ENCODE results near the gene PRSS38. TPM values are rescaled to one million over a fixed set of nuclear protein-coding genes. Genes with fewer than 3 reads are reported as not detected.

PRSS38 gene
- total RNA-seq, 1 donor from 2014 or later, result not detected

GRCh38 chr1:227771326-227771725 is 44.1 kb upstream of the PRSS38 start:
- H3K4me1 Mint-ChIP-seq, result peaks cover 5% of the 10 kb centered on the region
- ChIA-PET POLR2A (interaction anchor here (0.6 kb wide), 1 partner anchor 27 kb away, joined by 4 read pairs; no protein-coding TSS in a partner anchor), CTCF (no interaction called here)
- H3K27me3 Mint-ChIP-seq, result no peaks in the 10 kb centered on the region
- no peak overlapping the region for H3K27ac Mint-ChIP-seq
- ATAC-seq (ENCODE audit: low read depth), result no peak
- intact Hi-C loops (cut with micrococcal nuclease), result no loop called here
- no peak overlapping the region for H3K4me3 Mint-ChIP-seq
- peaks cover 55% of the 10 kb centered on the region for H3K36me3 Mint-ChIP-seq (ENCODE audit: low read depth)
- no peaks in the 10 kb centered on the region for H3K9me3 Mint-ChIP-seq
- no peak for DNase-seq
- TF ChIP-seq CTCF (IDR thresholded peaks at IDR 0.05), result no peak

GRCh38 chr1:227771771-227772170 is 43.7 kb upstream of the PRSS38 start:
- DNase-seq (no peak), ATAC-seq (ENCODE audit: low read depth) (no peak)
- peaks cover under 1% of the 10 kb centered on the region for H3K4me1 Mint-ChIP-seq
- H3K4me3 Mint-ChIP-seq, result no peak overlapping the region
- H3K27ac Mint-ChIP-seq, result no peak overlapping the region
- H3K36me3 Mint-ChIP-seq (ENCODE audit: low read depth), result peaks cover 58% of the 10 kb centered on the region
- ChIA-PET CTCF (no interaction called here), POLR2A (interaction anchor here (0.6 kb wide), 1 partner anchor 27 kb away, joined by 4 read pairs; no protein-coding TSS in a partner anchor)
- no peaks in the 10 kb centered on the region for H3K27me3 Mint-ChIP-seq
- intact Hi-C loops (cut with micrococcal nuclease), result no loop called here
- TF ChIP-seq CTCF (IDR thresholded peaks at IDR 0.05), result no peak
- H3K9me3 Mint-ChIP-seq, result no peaks in the 10 kb centered on the region

- ATAC-seq (ENCODE audit: low read depth) (no peak), DNase-seq (no peak)
- Mint-ChIP-seq H3K27ac (no peak overlapping the region), H3K4me3 (no peak overlapping the region), H3K9me3 (no peaks in the 10 kb centered on the region), H3K4me1 (no peaks in the 10 kb centered on the region), H3K36me3 (ENCODE audit: low read depth) (peaks cover 45% of the 10 kb centered on the region), H3K27me3 (no peaks in the 10 kb centered on the region)
- POLR2A ChIA-PET, result no interaction called here
- CTCF ChIA-PET, result interaction anchor here (0.9 kb wide), 1 partner anchor 326 kb away, joined by 3 read pairs; no protein-coding TSS in a partner anchor
- intact Hi-C loops (cut with micrococcal nuclease), result no loop called here
- TF ChIP-seq CTCF (IDR thresholded peaks at IDR 0.05), result no peak
These were observed 41.9 kb upstream of the PRSS38 start for GRCh38 chr1:227773558-227773957.

- CTCF ChIA-PET, result interaction anchor here (0.9 kb wide), 2 partner anchors 10 to 326 kb away, joined by 3 read pairs; no protein-coding TSS in a partner anchor
- intact Hi-C loops (cut with micrococcal nuclease), result no loop called here
- no peak for ATAC-seq (ENCODE audit: low read depth)
These were observed 41.3 kb upstream of the PRSS38 start for GRCh38 chr1:227774051-227774731.

More at GRCh38 chr1:227774051-227774731, 41.3 kb upstream of the PRSS38 start:
- H3K4me3 Mint-ChIP-seq, result no peak overlapping the region
- POLR2A ChIA-PET, result no interaction called here
- TF ChIP-seq CTCF (IDR thresholded peaks at IDR 0.05), result no peak
- H3K27me3 Mint-ChIP-seq, result no peaks in the 10 kb centered on the region
- H3K4me1 Mint-ChIP-seq, result no peaks in the 10 kb centered on the region
- no peak for DNase-seq
- no peaks in the 10 kb centered on the region for H3K9me3 Mint-ChIP-seq
- peaks cover 40% of the 10 kb centered on the region for H3K36me3 Mint-ChIP-seq (ENCODE audit: low read depth)
- no peak overlapping the region for H3K27ac Mint-ChIP-seq
